Activated naive CD4-positive, alpha-beta T cell treated with anti-CD3 and anti-CD28 coated beads, Interleukin-2, amount 50 U/mL, for 72 hours (primary cell): ENCODE data around the gene WWC2. TPM values are rescaled to one million over a fixed set of nuclear protein-coding genes. Genes with fewer than 3 reads are reported as not detected.

Experiments used
- ATAC-seq, 2 donors: fragments of 150-1000 bp; cut with Tn5 transposase; 2 replicates each; pipeline ENCODE4 v1.10.0; 2021; ENCODE audit warnings: mild to moderate bottlenecking in 2 of 2, moderate library complexity in 2 of 2
- DNase-seq, 2 donors: peaks; one replicate each; pipeline ENCODE4 v3.0.0; 2021 to 2022; ENCODE audit warnings: low spot score in 2 of 2
- H3K27ac Mint-ChIP-seq, 2 donors: one replicate each; pipeline ENCODE4 v1.8.0; 2022; ENCODE audit warnings: mild to moderate bottlenecking in 2 of 2, mixed read lengths in 2 of 2
- H3K36me3 Mint-ChIP-seq, 2 donors: one replicate each; pipeline ENCODE4 v1.8.0; 2022; ENCODE audit warnings: mixed read lengths in 2 of 2
- H3K9me3 Mint-ChIP-seq, 2 donors: one replicate each; pipeline ENCODE4 v1.8.0; 2022; ENCODE audit warnings: mixed read lengths in 2 of 2
- total RNA-seq, 2 donors: library from RNA; stranded (reverse); gene quantifications; one replicate each; pipeline ENCODE4 v1.2.3, GENCODE V29; 2022

The WWC2 gene
- total RNA-seq, 2 donors from 2014 or later, result 3.1 to 3.8 TPM

DNA sequence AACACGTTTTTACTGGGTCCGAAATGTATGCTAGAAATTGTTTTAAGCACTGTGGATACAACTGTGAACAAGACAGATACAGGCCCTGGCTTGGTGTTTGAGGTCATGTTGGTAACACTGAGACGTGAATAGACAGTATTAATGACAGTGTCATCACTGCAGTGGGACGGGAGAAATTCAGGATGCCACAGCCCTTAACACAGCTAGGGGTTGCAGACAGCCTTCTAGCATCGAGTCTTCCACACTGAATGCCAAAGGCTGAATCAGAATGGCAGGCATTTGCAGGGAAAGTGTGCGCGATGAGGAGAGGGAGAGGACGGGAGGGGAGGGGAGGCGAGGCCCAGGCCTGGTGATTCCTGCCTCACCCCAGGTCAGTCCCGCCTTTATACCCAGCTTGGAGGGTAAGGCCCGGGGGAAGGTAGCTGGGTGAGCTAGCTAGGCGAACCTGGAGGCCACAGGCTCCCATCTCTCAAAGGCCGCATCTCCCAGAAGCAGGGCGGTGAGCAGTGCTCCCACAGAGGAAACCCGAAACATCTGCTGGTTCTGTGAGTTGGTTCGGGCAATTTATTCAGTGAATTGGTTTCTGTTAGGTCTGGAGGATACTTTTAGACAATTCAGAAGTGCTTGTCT is 267.3 kb downstream of the WWC2 start:
- DNase-seq (no peak), ATAC-seq (no peak)
- H3K36me3 Mint-ChIP-seq, result no peaks in the 10 kb centered on the region
- H3K27ac Mint-ChIP-seq, result no peak overlapping the region
- H3K9me3 Mint-ChIP-seq, result no peaks in the 10 kb centered on the region

GRCh38 chr4:183369073-183369472 is 270.0 kb downstream of the WWC2 start:
- no peak for DNase-seq
- Mint-ChIP-seq H3K27ac (peak overlapping the region in 1 of 2 donors; percentile 69), H3K9me3 (peaks cover 0 to 7% of the 10 kb centered on the region in 2 donors), H3K36me3 (peaks cover 0 to 21% of the 10 kb centered on the region in 2 donors)
- no peak for ATAC-seq

Other genes with a start within 250 kb of the WWC2 start
- gene DCTD, start 181.9 kb upstream of the WWC2 start, total RNA-seq, result 100 to 1,000 TPM in 1 of 2 donors, 10 to 100 TPM in 1; 90.6 to 109 TPM
- not detected for gene CLDN22, start 221.0 kb downstream of the WWC2 start, total RNA-seq
- not detected for gene CLDN24, start 223.2 kb downstream of the WWC2 start, total RNA-seq